ENCODE data around the gene PEX7.
"Not testable (repeated sequence)": the region's sequence is repeated elsewhere in the genome, so short reads cannot be mapped to it uniquely, and the experiment has no call there.

PEX7 gene

GRCh38 chr6:136950436-136951126, 128.2 kb downstream of the PEX7 start:
- DNase-seq (ENCODE audit: low read depth in 2 of 2) = no peak

GRCh38 chr6:136952714-136953260, 130.4 kb downstream of the PEX7 start:
- DNase-seq (ENCODE audit: low read depth in 2 of 2) = no peak

- no peak for DNase-seq (ENCODE audit: low read depth in 2 of 2)
Observed at GRCh38 chr6:136955123-136955522, 132.7 kb downstream of the PEX7 start.

GRCh38 chr6:136956590-136957544, 134.5 kb downstream of the PEX7 start:
- no peak for DNase-seq (ENCODE audit: low read depth in 2 of 2)

- no peak for DNase-seq (ENCODE audit: low read depth in 2 of 2)
Observed at GRCh38 chr6:136958168-136958567, 135.8 kb downstream of the PEX7 start.

GRCh38 chr6:136959471-136959891, 137.1 kb downstream of the PEX7 start:
- no peak for DNase-seq (ENCODE audit: low read depth in 2 of 2)

GRCh38 chr6:136959935-136960334, 137.5 kb downstream of the PEX7 start:
- DNase-seq (ENCODE audit: low read depth in 2 of 2) = not testable (repeated sequence)

GRCh38 chr6:136960781-136961180, 138.4 kb downstream of the PEX7 start:
- no peak for DNase-seq (ENCODE audit: low read depth in 2 of 2)

- no peak for DNase-seq (ENCODE audit: low read depth in 2 of 2)
Observed at GRCh38 chr6:136961848-136962247, 139.5 kb downstream of the PEX7 start.

GRCh38 chr6:136962661-136963060, 140.3 kb downstream of the PEX7 start:
- no peak for DNase-seq (ENCODE audit: low read depth in 2 of 2)

GRCh38 chr6:136963259-136963658, 140.9 kb downstream of the PEX7 start:
- DNase-seq (ENCODE audit: low read depth in 2 of 2) = no peak

All from stimulated activated CD8-positive, alpha-beta memory T cell treated with anti-CD3 and anti-CD28 coated beads, Interleukin-2, amount 100 ng/mL, for 1 hour (primary cell).